Spleen (tissue), 11 donors: ENCODE data around the gene SMC1A. TPM values are rescaled to one million over a fixed set of nuclear protein-coding genes. Genes with fewer than 3 reads are reported as not detected.

ENCODE experiments used
- DNase-seq: peaks from one replicate; pipeline ENCODE4 v3.0.0-alpha.2; 2020
- H3K27ac ChIP-seq, 8 donors: fragments of 200-600 bp; sonication (generic) in 7 of 8; 1 replicate in 4 of 8; 2 replicates in 4 of 8; pipeline versions ENCODE4 v1.5.0 to v1.8.0; 2016 to 2021; ENCODE audit warnings: inconsistent platforms in 4 of 8, mild to moderate bottlenecking in 4 of 8, moderate library complexity in 1 of 8
- H3K27me3 ChIP-seq, 7 donors: fragments of 200-600 bp; sonication (generic) in 6 of 7; replicated peaks in 1 of 7; 1 replicate in 4 of 7; 2 replicates in 3 of 7; pipeline versions ENCODE4 v1.5.0 to v1.8.0; 2016 to 2021; ENCODE audit warnings: inconsistent platforms in 3 of 7, mild to moderate bottlenecking in 1 of 7
- H3K36me3 ChIP-seq, 6 donors: fragments of 200-600 bp; sonication (generic) in 5 of 6; 1 replicate in 4 of 6; 2 replicates in 2 of 6; pipeline versions ENCODE4 v1.5.0 to v1.8.0; 2016 to 2021; ENCODE audit warnings: inconsistent platforms in 2 of 6
- H3K4me1 ChIP-seq, 6 donors: fragments of 200-600 bp; sonication (generic) in 5 of 6; 1 replicate in 3 of 6; 2 replicates in 3 of 6; pipeline versions ENCODE4 v1.5.0 to v1.8.0; 2016 to 2021; ENCODE audit warnings: inconsistent platforms in 3 of 6
- H3K4me3 ChIP-seq, 8 donors: fragments of 200-600 bp; sonication (generic) in 7 of 8; 1 replicate in 4 of 8; 2 replicates in 4 of 8; pipeline versions ENCODE4 v1.5.0 to v1.8.0; 2016 to 2021; ENCODE audit warnings: inconsistent platforms in 4 of 8, mild to moderate bottlenecking in 4 of 8, moderate library complexity in 2 of 8
- H3K9me3 ChIP-seq, 8 donors: fragments of 200-600 bp; sonication (generic) in 7 of 8; 1 replicate in 4 of 8; 2 replicates in 4 of 8; pipeline versions ENCODE4 v1.5.0 to v1.8.0; 2016 to 2021; ENCODE audit warnings: inconsistent platforms in 4 of 8
- POLR2A ChIP-seq, 3 donors: fragments of 450-650 bp; IDR thresholded peaks; one replicate each; pipeline ENCODE4 v1.5.1; 2017; ENCODE audit warnings: antibody characterized with exemption in 3 of 3, mild to moderate bottlenecking in 1 of 3
- POLR2AphosphoS5 ChIP-seq, 3 donors: sonication (generic); formaldehyde crosslinking; IDR thresholded peaks; one replicate each; pipeline ENCODE4 v1.5.1; 2017; ENCODE audit warnings: antibody characterized with exemption in 3 of 3
- WGBS, 5 donors: extraction: QIAGEN DNeasy Blood & Tissue Kit in 3 of 5; methylation state at CpG; one replicate each; pipeline versions ENCODE4 v1.1.5 to v1.1.7; 2013 to 2018; 5-methylcytosine and 5-hydroxymethylcytosine counted together
- intact Hi-C: fragments of 100-400 bp; cut with DNase I; formaldehyde crosslinking; loops from one replicate; pipeline ENCODE4 v1.15.0; 2023; ENCODE audit warnings: low total_unique reads
- polyA plus RNA-seq, 3 donors: library from polyadenylated mRNA; stranded (reverse); fragments of 200-250 nt; gene quantifications; one replicate each; pipeline ENCODE4 v1.2.1, GENCODE V29; 2013
- total RNA-seq, 7 donors: library from RNA; depleted of rRNA in 3 of 7; stranded (reverse); fragments of >200 nt in 3 of 7; fragmentation: NEBNext Ultra II Directional in 4 of 7; extraction: Animal tissue kit (Norgen Biotek cat#: 25700) in 4 of 7; gene quantifications; one replicate each; pipeline versions ENCODE4 v1.1.0 to v1.2.1, GENCODE V29; 2016 to 2021
- TF ChIP-seq, protein P1 (sequence below), 11 experiments: fragments of 200-600 bp in 7 of 11; fragments of 450-650 bp in 4 of 11; sonication (generic) in 4 of 11; IDR thresholded peaks in 8 of 11; conservative IDR thresholded peaks in 3 of 11; 1 replicate in 7 of 11; 2 replicates in 4 of 11; pipeline versions ENCODE4 v1.4.0 to v1.8.0; 2016 to 2021; ENCODE audit warnings: antibody characterized with exemption in 11 of 11, inconsistent platforms in 4 of 11, mild to moderate bottlenecking in 1 of 11
- donor health status: healthy with polysubstance abuse.
- donor health status: DM: no; HTN: no; CAD: no; lungs with moderate emphysema.
- donor health status: DM: no; HTN: no; CAD: no.
- donor health status: Bipolar disorder and iron deficiency.
- donor health status: healthy.
- donor health status: DM: no; HTN: no; CAD: no.
- donor health status: DM: yes; HTN: yes; CAD: no.

SMC1A gene
- total and polyA plus RNA-seq, 10 donors, result 5.6 to 77.5 (median 60.1) TPM

DNA sequence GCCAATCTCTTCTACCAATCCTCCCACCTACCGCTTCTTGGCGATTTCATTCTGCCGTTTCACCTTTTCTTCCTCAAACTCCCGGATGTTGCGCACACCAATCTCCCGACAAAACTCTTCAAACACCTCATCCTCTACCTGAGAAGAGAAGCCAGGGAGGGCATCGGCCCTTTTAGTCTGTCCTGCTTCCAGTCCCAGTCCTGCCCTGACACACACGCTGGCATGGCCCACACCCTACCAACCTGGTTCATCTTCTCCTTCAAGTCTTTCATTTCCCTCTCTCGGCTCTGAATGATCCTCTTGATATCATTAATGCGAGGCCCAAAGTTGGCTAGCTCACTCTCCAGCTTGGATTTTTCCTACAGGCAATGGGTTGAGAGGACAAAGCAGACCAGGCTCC lies 18.9 kb downstream of the SMC1A start:
- TF ChIP-seq POLR2AphosphoS5 (IDR thresholded peaks at IDR 0.05) (no peak), POLR2A (IDR thresholded peaks at IDR 0.05) (no peak)
- WGBS, 5 donors, result 89 to 96% (median 94%) methylated on average over 10 of the region's 10 CpGs
- Histone ChIP-seq H3K36me3 (peaks cover 10 to 100% (median 93%) of the 10 kb centered on the region in 6 donors), H3K9me3 (no peaks in the 10 kb centered on the region), H3K4me3 (no peak overlapping the region), H3K27me3 (no peaks in the 10 kb centered on the region), H3K27ac (no peak overlapping the region), H3K4me1 (no peaks in the 10 kb centered on the region)
- intact Hi-C loops, result no loop called here
- DNase-seq, result no peak

DNA sequence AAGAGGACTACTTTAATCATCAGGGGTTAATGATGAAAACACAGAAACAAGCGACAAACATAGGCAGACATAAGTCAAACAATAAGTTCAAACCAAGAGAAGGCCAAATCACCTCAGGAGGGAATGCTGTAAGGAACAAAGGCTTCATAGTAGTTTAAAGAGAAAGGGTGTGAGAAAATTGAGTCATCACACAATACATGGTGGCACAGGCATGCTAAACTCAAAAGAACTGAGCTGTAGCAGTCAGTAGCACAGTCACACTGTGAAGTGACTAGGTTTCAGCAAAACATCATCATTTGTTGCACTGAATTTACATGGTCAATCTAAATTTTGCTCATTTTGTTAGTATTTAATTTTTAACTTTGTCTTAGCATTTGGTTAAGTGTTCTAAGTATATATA lies 24.2 kb downstream of the SMC1A start:
- WGBS, 5 donors, result 88 to 100% (median 89%) methylated on average over 1 of the region's 1 CpG
- Histone ChIP-seq H3K4me1 (no peaks in the 10 kb centered on the region), H3K27ac (no peak overlapping the region), H3K9me3 (no peaks in the 10 kb centered on the region), H3K27me3 (no peaks in the 10 kb centered on the region), H3K4me3 (no peak overlapping the region), H3K36me3 (peaks cover 0 to 100% (median 89%) of the 10 kb centered on the region in 6 donors)
- DNase-seq, result no peak
- intact Hi-C loops, result no loop called here
- TF ChIP-seq POLR2AphosphoS5 (IDR thresholded peaks at IDR 0.05), result no peak
- TF ChIP-seq, protein P1, sequence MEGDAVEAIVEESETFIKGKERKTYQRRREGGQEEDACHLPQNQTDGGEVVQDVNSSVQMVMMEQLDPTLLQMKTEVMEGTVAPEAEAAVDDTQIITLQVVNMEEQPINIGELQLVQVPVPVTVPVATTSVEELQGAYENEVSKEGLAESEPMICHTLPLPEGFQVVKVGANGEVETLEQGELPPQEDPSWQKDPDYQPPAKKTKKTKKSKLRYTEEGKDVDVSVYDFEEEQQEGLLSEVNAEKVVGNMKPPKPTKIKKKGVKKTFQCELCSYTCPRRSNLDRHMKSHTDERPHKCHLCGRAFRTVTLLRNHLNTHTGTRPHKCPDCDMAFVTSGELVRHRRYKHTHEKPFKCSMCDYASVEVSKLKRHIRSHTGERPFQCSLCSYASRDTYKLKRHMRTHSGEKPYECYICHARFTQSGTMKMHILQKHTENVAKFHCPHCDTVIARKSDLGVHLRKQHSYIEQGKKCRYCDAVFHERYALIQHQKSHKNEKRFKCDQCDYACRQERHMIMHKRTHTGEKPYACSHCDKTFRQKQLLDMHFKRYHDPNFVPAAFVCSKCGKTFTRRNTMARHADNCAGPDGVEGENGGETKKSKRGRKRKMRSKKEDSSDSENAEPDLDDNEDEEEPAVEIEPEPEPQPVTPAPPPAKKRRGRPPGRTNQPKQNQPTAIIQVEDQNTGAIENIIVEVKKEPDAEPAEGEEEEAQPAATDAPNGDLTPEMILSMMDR (IDR thresholded peaks at IDR 0.05 in 8 of 11, conservative IDR thresholded peaks at IDR 0.05 in 3 of 11), result no peak
- TF ChIP-seq POLR2A (IDR thresholded peaks at IDR 0.05), result no peak

DNA sequence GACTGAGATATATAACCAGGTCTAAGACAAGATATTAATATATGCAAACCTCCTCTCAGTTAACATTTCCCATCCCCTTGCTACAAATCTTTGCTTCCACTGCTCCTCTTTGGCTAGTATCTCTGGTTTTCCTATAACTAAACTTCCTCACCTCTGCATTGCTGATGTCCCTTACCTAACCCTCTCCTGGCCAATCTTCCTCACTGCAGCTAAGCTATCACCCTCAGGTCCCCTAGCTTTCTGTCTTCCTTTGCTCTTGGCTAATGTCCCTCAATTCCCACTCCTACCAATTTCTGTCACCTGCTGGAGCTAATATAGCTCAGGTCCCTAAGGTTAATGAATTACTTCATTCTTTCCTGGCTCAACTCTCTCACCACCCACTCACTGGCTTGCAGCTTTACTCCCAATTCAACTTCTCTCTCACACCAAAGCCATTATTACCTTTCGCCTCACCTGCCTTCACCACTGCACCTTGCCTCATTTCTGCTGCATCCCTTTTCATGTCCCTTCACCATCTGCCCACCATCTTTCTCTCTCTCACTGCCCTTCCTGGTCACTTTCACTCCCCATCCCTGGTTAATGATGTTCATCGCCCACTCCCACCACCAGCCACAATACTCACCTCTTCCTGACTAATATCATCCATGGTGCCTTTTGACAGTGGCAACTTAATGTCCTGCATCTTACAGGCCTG lies 26.7 kb downstream of the SMC1A start:
- TF ChIP-seq POLR2A (IDR thresholded peaks at IDR 0.05) (no peak), POLR2AphosphoS5 (IDR thresholded peaks at IDR 0.05) (no peak)
- TF ChIP-seq, protein P1 (IDR thresholded peaks at IDR 0.05 in 8 of 11, conservative IDR thresholded peaks at IDR 0.05 in 3 of 11), result no peak
- H3K27me3 ChIP-seq, result no peaks in the 10 kb centered on the region
- no peaks in the 10 kb centered on the region for H3K4me1 ChIP-seq
- DNase-seq, result no peak
- H3K27ac ChIP-seq, result no peak overlapping the region
- H3K4me3 ChIP-seq, result no peak overlapping the region
- no peaks in the 10 kb centered on the region for H3K9me3 ChIP-seq
- peaks cover 0 to 100% (median 91%) of the 10 kb centered on the region in 6 donors for H3K36me3 ChIP-seq
- intact Hi-C loops, result no loop called here
- 98 to 100% (median 100%) methylated on average over 2 of the region's 2 CpGs for WGBS, 5 donors

DNA sequence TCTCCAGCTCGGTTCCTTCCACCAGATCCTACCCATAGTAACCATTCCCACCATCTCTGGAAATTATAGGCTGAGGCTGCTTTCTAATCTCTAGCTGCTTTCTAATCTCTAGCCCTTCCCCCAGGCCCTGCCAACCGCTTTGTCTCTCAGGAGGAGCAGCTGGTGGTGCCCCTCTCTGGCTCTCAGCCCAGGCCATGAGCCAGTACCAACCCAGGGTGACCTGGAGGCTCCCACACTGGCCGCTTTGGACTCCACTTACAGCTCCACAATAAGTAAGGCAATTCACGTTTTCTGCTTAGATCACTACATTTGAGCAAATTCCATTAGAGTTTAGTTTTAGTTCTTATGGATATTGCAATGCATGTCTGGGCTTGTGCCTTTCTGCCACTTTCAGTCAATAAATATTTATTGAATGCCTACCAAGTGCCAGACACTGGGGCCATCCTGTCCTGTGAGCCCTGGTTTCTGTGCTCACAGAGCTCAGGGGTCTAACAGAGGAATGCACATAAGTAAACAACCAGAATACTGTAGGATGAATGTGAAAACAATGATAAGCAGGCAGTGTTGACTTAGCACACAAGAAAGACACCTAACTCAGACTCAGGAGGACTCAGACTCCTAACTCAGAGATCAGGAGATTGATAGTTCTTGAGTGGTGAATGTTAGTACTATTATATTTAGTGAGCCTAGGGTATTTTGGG lies 38.9 kb downstream of the SMC1A start:
- Histone ChIP-seq H3K27ac (no peak overlapping the region), H3K9me3 (no peaks in the 10 kb centered on the region), H3K36me3 (peaks cover 4 to 100% (median 64%) of the 10 kb centered on the region in 6 donors), H3K4me3 (no peak overlapping the region), H3K4me1 (no peaks in the 10 kb centered on the region), H3K27me3 (no peaks in the 10 kb centered on the region)
- no peak for DNase-seq
- WGBS, 5 donors, result 92 to 97% (median 93%) methylated on average over 3 to 4 of the region's 4 CpGs
- no peak for TF ChIP-seq POLR2A (IDR thresholded peaks at IDR 0.05)
- no peak for TF ChIP-seq POLR2AphosphoS5 (IDR thresholded peaks at IDR 0.05)
- TF ChIP-seq, protein P1 (IDR thresholded peaks at IDR 0.05 in 8 of 11, conservative IDR thresholded peaks at IDR 0.05 in 3 of 11), result no peak
- intact Hi-C loops, result no loop called here
